GM18505 (cell line): ENCODE results near the gene TMOD1.
"Not testable (repeated sequence)": the region's sequence is repeated elsewhere in the genome, so short reads cannot be mapped to it uniquely, and the experiment has no call there.

Experiments used
- ATAC-seq: cut with Tn5 transposase; IDR thresholded peaks from one replicate; pipeline ENCODE4 v1.9.1; 2021; ENCODE audit not compliant: unreplicated experiment
- POLR2A ChIP-seq: IDR thresholded peaks from 4 replicates; pipeline ENCODE4 v1.6.1; 2011; ENCODE audit warnings: borderline replicate concordance; ENCODE audit not compliant: insufficient read depth, insufficient read length; ENCODE audit errors: extremely low read depth

TMOD1 gene

DNA sequence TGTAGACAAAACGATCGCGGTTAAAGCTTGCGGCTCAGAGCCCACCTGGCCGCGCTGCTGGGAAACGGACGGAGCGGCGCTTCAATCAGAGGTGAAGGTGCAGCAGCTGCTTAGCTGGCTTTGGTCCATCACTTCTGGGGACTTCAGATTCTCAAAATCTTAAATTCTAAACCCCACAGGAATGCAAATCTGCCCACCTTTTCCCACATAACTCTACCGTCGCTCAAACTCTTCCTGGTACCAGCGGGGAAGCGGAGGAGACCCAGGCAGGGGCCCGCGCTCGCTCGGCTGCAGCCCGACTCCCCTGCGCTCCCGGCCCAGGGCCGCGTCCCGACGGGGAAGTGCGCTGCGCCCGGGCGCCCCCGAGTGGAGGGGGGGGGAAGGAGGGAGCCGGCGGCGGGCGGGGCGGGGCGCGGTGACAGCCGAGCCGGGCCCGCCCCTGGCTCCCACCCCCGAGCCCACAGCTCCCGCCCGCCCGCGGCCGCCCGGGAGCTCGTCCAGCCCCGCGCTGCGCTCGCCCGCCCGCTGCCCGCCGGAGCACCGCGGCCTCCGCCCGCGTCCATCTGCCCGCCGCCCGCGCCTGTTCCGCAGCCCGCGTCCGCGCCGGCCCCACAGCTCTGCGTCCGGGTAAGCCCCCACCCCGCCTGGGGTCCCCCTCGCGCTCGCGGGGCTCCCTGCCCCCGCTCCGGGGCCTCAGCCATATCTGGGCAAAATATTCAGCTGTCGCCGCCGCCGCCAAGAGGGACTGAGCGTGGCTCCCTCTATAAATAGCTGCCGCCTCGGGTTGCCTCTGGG lies at the start of gene TMOD1:
Gene TMOD1 (plus strand): TSS at position 490 of the 795 bp plus-strand sequence. CDS start 22,523 bp downstream, outside the sequence.
- peak; percentile 34 for TF ChIP-seq POLR2A
- ATAC-seq = peak; percentile 70

DNA sequence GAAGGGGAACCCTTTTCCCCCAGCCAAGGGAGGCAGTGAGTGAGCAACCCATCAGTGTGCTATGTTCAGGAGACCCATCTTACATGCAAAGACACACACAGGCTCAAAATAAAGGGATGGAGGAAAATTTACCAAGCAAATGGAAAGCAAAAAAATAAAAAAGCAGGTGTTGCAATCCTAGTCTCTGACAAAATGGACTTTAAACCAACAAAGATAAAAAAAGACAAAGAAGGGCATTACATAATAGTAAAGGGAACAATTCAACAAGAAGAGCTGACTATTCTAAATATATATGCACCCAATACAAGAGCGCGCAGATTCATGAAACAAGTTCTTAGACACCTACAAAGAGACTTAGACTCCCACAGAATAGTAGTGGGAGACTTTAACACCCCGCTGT lies 47.9 kb upstream of the TMOD1 start:
- not testable (repeated sequence) for ATAC-seq

DNA sequence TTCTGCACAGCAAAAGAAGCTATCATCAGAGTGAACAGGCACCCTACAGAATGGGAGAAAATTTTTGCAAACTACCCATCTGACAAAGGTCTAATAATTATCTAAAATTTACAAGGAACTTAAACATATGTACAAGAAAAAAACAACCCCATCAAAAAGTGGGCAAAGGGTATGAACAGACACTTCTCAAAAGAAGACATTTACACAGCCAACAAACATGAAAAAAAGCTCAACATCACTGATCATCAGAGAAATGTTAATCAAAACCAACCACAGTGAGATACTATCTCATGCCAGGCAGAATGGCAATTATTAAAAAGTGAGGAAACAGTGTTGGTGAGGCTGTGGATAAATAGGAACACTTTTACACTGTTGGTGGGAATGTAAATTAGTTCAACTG lies 44.6 kb upstream of the TMOD1 start:
- not testable (repeated sequence) for ATAC-seq

DNA sequence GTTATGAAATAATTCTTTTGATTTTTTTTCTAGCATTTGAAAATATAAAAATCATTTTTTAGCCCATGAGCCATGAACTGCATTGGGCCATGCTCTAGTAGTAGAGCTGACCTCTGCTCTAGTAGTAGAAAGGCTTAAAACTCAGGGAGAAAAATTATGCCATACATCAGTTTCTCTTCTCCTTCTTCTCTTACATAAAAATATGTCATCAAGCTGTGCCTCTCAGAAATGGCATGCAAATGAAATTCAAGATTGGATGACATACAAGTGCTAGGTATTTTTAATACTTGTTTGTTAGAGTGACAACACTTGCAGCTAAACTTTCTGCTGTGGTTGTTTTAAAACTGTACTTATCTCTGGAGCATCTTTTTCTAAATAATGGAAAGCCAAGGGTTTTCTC lies 42.1 kb upstream of the TMOD1 start:
- no peak for ATAC-seq
- no peak for TF ChIP-seq POLR2A

DNA sequence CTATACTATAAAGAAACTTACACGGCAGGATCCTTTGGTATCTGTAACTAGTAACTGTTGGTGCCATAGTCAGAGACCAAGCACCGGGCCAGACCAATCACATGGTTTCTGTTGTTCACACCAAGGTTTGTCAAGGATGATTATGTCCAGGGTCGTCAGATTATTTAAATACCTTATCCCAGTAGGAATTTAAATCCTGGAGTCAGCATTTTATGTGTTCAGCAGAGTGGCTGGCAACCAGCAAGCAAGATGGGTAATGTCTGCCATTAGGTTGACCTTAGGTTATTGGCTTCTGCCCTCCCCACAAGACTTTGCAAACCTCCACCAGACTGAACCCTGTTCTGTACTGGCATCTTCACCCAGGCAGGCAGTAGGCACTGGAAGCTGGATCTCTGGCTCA lies 39.3 kb upstream of the TMOD1 start:
- TF ChIP-seq POLR2A = no peak

DNA sequence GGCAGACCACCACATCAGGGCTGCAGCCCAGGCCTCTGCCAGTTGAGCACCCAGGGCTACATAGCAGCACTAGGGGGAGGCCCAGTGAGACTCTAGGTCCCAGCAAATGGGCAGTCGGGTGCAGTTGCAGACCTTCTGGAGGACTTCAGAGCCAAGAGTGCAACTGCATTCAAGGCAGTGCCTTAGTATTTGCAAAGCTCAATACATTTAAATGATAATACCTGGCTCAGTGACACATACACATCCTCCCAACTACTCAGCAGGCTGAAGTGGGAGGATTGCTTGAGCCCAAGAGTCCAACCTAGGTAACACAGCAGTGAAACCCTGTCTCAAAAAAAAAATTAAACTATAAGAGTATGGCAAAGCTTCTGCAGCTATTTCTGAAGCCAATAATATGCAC lies 38.6 kb upstream of the TMOD1 start:
- no peak for TF ChIP-seq POLR2A
- no peak for ATAC-seq

More for the DNA sequence above, 39.3 kb upstream of the TMOD1 start:
- no peak for ATAC-seq

DNA sequence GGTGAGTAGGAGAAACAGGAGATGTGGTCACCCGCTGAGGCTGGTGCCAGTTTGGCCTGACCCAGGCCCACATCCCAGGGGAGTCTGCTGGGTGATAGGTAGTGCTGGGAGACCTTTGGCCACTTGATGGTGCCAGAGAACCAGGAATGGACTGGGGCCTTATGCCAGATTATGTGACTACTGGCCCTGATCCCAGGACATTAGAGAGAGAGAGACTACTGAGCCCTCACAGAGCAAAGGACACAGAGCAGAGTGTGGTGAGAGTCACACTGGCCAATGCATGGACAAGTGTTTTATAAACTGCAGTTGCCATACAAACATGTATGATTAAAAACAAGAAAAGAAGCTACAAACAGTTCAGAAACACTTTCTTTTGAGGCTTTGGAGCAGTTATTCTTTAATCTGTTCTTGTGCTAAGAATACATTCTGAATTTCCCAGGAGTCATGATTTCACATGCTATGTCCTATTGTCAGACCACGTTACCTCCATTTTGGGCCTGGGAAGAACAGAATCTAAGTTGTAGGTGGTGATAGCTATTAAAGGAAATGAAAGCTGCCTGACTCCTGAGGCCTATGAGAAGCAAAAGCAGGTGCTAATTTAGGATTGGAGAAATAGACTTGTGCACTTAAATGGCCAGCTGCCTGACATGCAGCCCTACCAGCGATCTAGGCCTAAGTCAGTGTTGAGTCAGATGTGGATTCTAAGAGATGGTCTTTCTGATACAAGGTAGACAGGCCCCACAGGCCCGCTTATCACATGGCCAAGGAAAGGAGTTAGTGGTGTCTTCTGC lies 32.6 kb upstream of the TMOD1 start:
- no peak for TF ChIP-seq POLR2A
- peak; percentile 71 for ATAC-seq

DNA sequence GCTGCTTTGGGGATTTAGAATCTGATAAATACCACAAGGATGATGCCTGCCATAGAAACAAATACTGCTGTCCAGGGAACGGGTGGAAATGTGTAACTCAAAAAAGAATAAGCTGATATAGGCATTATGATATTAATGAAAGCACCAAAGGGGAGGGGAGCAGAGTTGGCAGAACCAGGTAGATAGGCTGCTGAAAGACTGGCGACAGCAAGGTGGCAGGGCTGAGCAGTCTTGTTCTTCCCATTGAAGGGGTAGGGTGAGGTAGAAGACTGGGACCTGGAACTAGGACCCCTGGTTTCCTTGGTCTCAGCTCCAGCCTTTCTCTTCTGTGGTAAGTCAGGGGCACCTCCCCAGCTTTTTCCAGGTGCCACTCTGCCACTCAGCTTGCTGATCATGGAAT lies 31.4 kb upstream of the TMOD1 start:
- TF ChIP-seq POLR2A = no peak
- ATAC-seq = no peak

DNA sequence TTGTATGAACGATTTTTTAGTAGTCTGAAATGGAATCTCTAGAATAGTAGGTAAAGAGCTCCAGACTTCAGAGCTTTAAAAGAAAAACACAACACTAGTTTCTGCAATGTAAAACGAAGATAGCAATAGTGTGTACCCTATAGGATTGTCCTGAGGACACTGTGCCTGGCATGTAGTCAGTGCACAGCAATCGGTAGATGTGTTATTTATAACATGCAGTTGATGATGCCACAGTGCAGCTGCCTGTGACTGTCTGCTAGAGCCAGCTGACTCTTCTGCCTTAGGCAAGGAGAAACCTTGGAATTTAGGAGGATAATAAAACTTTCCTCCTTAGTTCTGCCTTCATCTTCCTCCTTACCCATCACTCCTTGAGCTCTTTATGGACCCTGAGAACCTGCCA lies 27.7 kb upstream of the TMOD1 start:
- no peak for ATAC-seq
- no peak for TF ChIP-seq POLR2A

DNA sequence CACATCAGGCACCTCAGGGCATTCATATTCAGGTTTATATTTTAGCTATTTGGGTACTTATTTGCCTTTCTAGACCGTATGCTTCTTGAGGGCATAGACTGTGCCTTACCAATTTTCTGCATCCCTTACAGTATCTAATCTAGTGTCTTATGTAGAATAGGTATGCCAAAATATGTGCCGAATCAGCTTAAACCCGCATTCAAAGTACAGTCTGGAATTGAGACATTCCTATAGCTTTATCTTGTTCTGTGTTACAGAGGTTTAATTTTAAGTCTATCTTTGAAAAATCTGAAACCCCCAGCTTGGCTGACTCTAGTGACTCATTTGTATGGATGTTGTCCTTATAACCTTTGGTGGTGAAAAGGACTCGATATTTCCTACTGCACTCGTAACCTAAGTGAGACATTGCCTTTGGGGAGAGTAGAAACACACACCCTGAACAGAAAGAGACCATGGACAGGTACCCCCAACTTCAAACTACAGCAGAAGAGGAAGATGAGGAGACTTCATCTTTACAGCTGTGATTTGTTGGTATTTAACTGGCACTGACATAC lies 27.0 kb upstream of the TMOD1 start:
- no peak for TF ChIP-seq POLR2A
- no peak for ATAC-seq

DNA sequence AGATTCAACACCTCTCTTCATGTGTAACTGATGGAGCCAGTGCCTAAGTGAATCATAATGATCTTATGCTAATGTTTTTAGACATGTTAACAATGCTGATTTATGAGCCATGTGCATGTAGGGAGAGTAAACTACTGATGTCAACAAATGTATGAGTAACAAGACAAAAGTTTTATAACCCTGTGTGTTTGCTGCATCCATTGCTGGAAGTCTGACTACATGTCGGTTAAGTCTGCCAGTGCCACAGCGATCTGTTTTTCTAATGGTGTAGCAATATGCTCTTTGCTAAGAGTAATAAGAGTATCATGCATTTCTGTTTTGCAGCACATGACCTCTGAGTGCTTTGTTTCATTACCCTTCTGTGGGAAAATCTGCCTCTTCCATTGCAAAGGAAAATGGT lies 26.4 kb upstream of the TMOD1 start:
- no peak for TF ChIP-seq POLR2A
- ATAC-seq = no peak

DNA sequence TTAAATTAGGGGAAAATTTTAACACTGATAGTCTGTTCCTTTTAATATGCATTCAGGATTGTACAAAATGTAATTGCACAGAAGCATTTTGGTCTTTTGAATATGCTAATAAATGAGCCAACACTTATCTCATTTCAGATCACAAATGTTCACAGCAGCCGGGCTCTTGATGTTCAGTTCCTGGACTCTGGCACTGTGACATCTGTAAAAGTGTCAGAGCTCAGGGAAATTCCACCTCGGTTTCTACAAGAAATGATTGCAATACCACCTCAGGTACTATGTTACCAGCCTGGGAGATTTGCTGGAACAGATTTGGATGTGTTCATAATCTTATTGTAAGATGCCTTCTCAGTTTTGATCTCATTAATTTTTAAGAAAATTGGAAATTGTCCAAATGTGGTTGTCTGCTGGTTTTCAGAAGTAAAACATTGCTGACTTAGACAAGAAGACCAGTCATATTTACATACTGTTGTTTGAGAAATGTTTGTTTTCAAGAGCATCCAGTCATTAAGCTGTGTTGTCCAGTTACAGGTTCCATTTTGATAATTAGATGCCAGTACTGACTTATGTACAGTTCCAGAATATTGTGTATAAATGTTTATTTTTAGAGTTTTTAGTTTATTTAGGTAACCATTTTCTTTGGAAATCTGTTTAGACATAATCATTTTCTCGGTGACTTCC lies 23.0 kb upstream of the TMOD1 start:
- ATAC-seq = no peak

DNA sequence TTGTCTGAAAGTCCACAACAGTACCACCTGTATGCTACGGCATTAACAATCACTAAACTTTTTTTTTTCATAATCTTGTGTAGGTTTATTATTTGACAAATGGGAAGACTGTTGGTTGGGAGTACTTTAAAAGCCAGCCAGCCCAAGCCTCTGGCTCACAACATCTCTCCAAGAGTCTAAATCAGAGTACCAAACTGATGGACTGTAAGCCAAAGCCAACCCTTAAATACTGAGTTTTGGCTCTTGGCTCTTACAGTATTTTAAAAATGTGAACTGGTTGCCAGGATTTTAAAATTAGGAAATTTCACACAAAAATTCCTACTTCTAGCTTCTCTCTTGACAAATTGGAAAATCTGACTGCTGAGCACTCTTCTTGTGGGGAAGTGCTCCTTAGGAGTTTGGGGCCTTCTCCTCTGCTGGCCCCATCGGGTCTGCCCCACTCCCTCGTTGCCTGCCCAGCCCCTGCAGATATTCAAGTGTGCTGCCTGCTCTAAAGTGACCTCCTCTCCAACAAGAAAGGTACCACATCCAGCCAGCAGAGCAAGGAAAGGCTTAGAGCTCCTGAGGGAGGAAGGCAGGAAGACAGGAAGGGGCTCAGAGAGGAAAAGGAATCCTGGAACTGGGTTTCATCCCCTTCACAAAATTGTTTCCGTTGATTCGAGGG lies 21.8 kb upstream of the TMOD1 start:
- no peak for ATAC-seq
- no peak for TF ChIP-seq POLR2A

More for the DNA sequence above, 23.0 kb upstream of the TMOD1 start:
- TF ChIP-seq POLR2A = no peak

DNA sequence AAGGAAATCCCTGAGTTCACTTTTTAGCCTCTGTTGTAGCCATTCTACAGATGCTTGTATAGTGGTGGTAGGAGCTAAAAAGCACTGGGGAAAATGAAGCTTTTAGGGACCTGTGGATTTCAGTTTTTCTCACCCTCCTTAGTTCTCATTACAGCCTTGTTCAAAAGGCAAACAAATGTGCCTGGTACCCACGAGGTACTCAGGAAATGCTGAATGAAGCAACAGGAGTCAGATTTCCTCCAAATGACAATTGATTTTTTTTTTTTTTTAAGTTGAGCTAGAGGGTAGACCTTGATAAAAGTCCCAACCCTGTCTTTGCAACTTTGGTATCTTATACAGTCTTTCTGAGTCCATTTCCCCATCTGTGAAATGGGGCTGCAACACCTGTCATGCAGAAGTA lies 21.3 kb upstream of the TMOD1 start:
- no peak for ATAC-seq
- no peak for TF ChIP-seq POLR2A

DNA sequence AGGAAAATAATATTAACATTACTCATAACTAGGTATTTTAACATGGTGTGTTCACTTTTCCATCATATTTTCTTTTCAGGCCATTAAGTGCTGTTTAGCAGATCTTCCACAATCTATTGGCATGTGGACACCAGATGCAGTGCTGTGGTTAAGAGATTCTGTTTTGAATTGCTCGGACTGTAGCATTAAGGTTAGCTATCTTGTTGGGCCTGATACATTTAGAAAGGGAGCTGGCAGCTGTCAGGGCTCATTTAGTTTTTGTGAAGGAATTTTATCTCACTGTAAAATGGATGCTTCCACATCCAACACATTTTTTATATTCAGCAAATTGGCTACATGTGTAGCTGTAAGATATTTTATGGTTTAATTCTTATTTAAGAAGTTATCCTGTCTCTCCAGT lies 20.7 kb upstream of the TMOD1 start:
- ATAC-seq = no peak
- no peak for TF ChIP-seq POLR2A
